Bronchial epithelial cell (primary cell): Measurements from ENCODE around the gene TPR. TPM values are rescaled to one million over a fixed set of nuclear protein-coding genes. Genes with fewer than 3 reads are reported as not detected.

Experiments used
- DNase-seq: peaks from one replicate; pipeline ENCODE4 v3.0.0-alpha.2; 2010; ENCODE audit warnings: low read depth
- FAIRE-seq: peaks from 2 replicates; lab custom pipeline; 2011; peaks lifted over from hg19 to GRCh38; lab: Jason Lieb, UNC
- H3K27me3 ChIP-seq: 2 replicates; pipeline ENCODE4 v1.5.1; 2011; ENCODE audit warnings: low read length; ENCODE audit not compliant: control insufficient read depth, insufficient read depth
- H3K36me3 ChIP-seq: 2 replicates; pipeline ENCODE4 v1.5.1; 2011; ENCODE audit warnings: low read length; ENCODE audit not compliant: control insufficient read depth, insufficient read depth
- H3K4me3 ChIP-seq: 2 replicates; pipeline ENCODE4 v1.5.1; 2011; ENCODE audit warnings: mild to moderate bottlenecking, low read depth, low read length, control low read depth
- total RNA-seq: library from RNA; depleted of rRNA; stranded (reverse); fragments of >200 nt; gene quantifications from 2 replicates; pipeline ENCODE4 v1.2.1, GENCODE V29; 2014
- TF ChIP-seq, protein P1 (sequence below): IDR thresholded peaks from 2 replicates; pipeline ENCODE4 v1.5.1; 2011; ENCODE audit warnings: mild to moderate bottlenecking, moderate library complexity, low read length, control low read depth, inconsistent platforms; ENCODE audit not compliant: insufficient read depth, severe bottlenecking

TPR gene
- total RNA-seq, 1 donor from 2014 or later = 36.6 TPM

DNA sequence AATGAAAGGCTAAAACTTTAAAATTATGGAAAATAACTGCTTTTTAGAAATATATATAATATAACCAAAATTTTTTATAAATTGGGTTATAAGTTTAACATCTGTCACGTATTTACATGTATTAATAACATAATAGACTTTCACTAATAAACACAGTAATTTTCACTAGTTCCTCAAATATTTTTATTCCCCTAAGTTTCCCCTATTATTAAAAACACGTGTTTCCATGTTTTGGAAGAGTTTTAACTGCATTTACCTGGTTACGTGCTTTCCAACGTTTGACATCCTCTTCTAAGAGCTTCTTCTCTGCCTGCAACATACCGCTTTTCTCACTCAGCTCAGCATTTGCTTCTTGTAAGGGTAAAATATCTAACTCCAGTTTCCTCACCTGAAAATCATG is 34.3 kb downstream of the TPR start:
- FAIRE-seq = no peak
- peaks cover 7% of the 10 kb centered on the region for H3K36me3 ChIP-seq

DNA sequence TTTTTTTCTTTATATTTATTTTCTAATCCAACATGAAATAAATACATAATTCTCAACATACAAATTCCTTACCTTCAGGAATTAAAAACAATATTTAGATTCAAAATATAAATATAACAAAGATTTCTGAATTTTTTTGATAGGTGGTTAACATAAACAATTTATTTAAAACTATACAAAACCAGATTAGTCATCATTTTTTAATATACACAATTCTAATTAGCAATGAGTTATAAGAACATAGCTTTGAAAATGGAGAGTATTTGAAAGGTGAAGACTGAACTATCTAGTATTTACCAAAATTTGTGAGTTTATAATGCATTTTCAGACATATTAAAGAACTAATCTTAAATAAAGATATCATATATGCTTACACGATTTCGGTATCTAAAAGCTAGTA is 37.5 kb downstream of the TPR start:
- H3K27me3 ChIP-seq = no peaks in the 10 kb centered on the region
- TF ChIP-seq, protein P1, sequence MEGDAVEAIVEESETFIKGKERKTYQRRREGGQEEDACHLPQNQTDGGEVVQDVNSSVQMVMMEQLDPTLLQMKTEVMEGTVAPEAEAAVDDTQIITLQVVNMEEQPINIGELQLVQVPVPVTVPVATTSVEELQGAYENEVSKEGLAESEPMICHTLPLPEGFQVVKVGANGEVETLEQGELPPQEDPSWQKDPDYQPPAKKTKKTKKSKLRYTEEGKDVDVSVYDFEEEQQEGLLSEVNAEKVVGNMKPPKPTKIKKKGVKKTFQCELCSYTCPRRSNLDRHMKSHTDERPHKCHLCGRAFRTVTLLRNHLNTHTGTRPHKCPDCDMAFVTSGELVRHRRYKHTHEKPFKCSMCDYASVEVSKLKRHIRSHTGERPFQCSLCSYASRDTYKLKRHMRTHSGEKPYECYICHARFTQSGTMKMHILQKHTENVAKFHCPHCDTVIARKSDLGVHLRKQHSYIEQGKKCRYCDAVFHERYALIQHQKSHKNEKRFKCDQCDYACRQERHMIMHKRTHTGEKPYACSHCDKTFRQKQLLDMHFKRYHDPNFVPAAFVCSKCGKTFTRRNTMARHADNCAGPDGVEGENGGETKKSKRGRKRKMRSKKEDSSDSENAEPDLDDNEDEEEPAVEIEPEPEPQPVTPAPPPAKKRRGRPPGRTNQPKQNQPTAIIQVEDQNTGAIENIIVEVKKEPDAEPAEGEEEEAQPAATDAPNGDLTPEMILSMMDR = no peak
- DNase-seq (no peak), FAIRE-seq (no peak)
- H3K4me3 ChIP-seq = no peak overlapping the region
- peaks cover 13% of the 10 kb centered on the region for H3K36me3 ChIP-seq

More for the DNA sequence above, 34.3 kb downstream of the TPR start:
- TF ChIP-seq, protein P1 = no peak
- DNase-seq = no peak
- Histone ChIP-seq H3K27me3 (no peaks in the 10 kb centered on the region), H3K4me3 (no peak overlapping the region)

DNA sequence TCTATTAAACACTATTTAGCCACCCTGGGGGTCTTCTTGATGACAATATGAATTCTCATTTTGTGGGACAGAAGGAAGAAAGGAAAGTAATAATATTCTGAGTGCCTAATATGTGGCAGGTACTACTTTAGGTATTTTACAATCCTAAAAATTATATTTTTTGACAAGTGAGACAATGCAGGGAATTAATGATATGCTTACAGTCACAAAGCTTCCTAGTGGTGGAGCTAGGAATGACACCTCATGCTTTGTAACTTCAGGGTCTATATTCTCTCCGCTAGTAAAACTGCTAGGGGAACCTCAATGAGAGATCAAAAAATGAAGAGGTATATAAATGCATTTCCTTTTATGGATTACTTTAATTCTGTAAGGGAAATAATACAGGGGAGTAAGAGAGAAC is 44.3 kb downstream of the TPR start:
- peaks cover 17% of the 10 kb centered on the region for H3K36me3 ChIP-seq
- TF ChIP-seq, protein P1 = no peak
- H3K27me3 ChIP-seq = no peaks in the 10 kb centered on the region
- H3K4me3 ChIP-seq = no peak overlapping the region
- DNase-seq = peak; percentile 10
- FAIRE-seq = no peak

DNA sequence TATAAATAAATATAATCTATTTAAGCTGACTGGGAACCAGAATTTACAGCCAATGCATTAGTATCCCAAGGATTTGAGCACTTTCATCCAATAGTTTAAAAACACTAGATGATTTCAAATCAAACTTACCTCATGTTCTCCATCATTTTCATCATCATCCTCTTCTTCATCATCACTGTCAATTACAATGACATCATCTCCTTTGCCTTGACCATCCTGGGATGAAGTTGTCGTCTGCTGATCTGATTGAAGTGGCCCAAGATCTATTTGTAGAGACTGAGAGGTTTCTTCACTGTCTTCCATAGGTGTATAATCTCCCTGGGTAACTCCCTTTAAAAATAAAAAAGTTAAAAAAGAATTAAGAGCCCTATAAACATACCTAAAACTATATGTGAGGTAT is 47.7 kb downstream of the TPR start:
- no peak for DNase-seq
- no peak overlapping the region for H3K4me3 ChIP-seq
- H3K27me3 ChIP-seq = no peaks in the 10 kb centered on the region
- no peak for FAIRE-seq
- peaks cover 10% of the 10 kb centered on the region for H3K36me3 ChIP-seq
- TF ChIP-seq, protein P1 = no peak

DNA sequence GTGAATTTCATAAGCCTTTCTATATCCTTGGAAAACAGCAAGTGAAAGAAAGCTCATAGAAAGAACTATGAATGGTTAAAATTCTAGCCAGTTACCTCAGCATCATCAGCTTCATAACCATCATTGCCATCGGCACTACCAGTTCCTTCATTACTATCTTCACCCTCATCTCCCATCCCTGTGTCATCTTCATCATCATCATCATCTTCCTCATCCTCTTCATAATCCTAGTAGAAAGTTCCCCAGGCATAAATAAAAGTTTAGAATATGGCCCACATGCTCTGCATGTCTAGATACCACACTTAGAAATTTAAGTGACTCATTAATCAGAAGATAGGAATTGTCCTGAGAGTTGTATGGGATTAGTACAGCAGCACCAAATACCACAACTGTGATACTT is 49.0 kb downstream of the TPR start:
- Histone ChIP-seq H3K36me3 (peaks cover 12% of the 10 kb centered on the region), H3K4me3 (no peak overlapping the region), H3K27me3 (no peaks in the 10 kb centered on the region)
- TF ChIP-seq, protein P1 = no peak
- DNase-seq (no peak), FAIRE-seq (no peak)

DNA sequence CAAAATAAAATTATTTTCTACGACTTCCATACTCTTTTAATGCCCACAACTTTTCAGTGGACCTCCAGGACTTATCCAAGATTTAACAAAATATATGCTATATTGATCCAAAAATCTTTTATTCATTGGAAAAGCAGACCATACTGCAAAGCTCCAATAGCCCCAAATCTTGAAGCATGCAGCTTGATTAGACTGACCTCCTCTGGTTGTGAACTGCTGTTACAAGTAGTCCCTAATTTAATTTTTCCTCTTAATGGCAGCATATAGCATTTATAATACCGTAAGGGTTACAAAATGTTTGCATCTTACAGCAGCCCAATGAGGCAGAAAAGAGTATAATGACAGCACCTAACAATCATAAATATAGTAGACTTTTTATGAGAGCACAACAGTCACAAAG is 49.8 kb downstream of the TPR start:
- TF ChIP-seq, protein P1 = peak; percentile 23

More for the DNA sequence above, 49.8 kb downstream of the TPR start:
- FAIRE-seq (no peak), DNase-seq (peak; percentile 26)
- peaks cover 14% of the 10 kb centered on the region for H3K36me3 ChIP-seq
- H3K27me3 ChIP-seq = no peaks in the 10 kb centered on the region
- H3K4me3 ChIP-seq = no peak overlapping the region
